HepG2 (cell line): ENCODE data around the gene CLDN7. TPM values are rescaled to one million over a fixed set of nuclear protein-coding genes. Genes with fewer than 3 reads are reported as not detected.

Experiments used
- ARNTL ChIP-seq: sonication (generic); formaldehyde crosslinking; IDR thresholded peaks from 2 replicates; pipeline ENCODE4 v1.4.0; 2020; ENCODE audit warnings: mild to moderate bottlenecking, missing genetic modification reagents
- CENPX ChIP-seq: sonication (generic); formaldehyde crosslinking; IDR thresholded peaks from 2 replicates; pipeline ENCODE4 v1.9.0; 2021; ENCODE audit warnings: mild to moderate bottlenecking, missing genetic modification reagents, moderate library complexity
- DMAP1 ChIP-seq: IDR thresholded peaks from 2 replicates; pipeline ENCODE4 v1.6.1; 2016
- E2F2 ChIP-seq: sonication (generic); formaldehyde crosslinking; IDR thresholded peaks from 2 replicates; pipeline ENCODE4 v1.4.0; 2020; ENCODE audit warnings: missing genetic modification reagents, borderline replicate concordance
- GFI1 ChIP-seq: sonication (generic); formaldehyde crosslinking; IDR thresholded peaks from 2 replicates; pipeline ENCODE4 v1.5.0; 2020; ENCODE audit warnings: missing genetic modification reagents, mild to moderate bottlenecking, borderline replicate concordance
- HINFP ChIP-seq: sonication (generic); formaldehyde crosslinking; IDR thresholded peaks from 2 replicates; pipeline ENCODE4 v1.4.0; 2020; ENCODE audit warnings: low read depth, mild to moderate bottlenecking, missing genetic modification reagents
- HMG20B ChIP-seq: conservative IDR thresholded peaks from 2 replicates; pipeline ENCODE4 v1.6.1; 2016; ENCODE audit warnings: missing genetic modification reagents, missing compliant biosample characterization
- HNRNPUL1 ChIP-seq: fragments of 200-400 bp; formaldehyde crosslinking; IDR thresholded peaks from 2 replicates; pipeline ENCODE4 v1.6.1; 2017; ENCODE audit warnings: low read depth, mild to moderate bottlenecking, low read length, moderate library complexity
- IKZF4 ChIP-seq: sonication (generic); formaldehyde crosslinking; IDR thresholded peaks from 2 replicates; pipeline ENCODE4 v1.5.1; 2020; ENCODE audit warnings: borderline replicate concordance, mild to moderate bottlenecking, low read depth, missing genetic modification reagents; ENCODE audit errors: not compliant biosample characterization
- MATR3 ChIP-seq: sonication (generic); formaldehyde crosslinking; IDR thresholded peaks from 2 replicates; pipeline ENCODE4 v1.4.0; 2020; ENCODE audit warnings: missing genetic modification reagents
- NR2C2 ChIP-seq: sonication (generic); formaldehyde crosslinking; IDR thresholded peaks from 2 replicates; pipeline ENCODE4 v1.4.0; 2020; ENCODE audit warnings: missing genetic modification reagents, mild to moderate bottlenecking, moderate library complexity, borderline replicate concordance
- PHB2 ChIP-seq: fragments of 450-650 bp; IDR thresholded peaks from 2 replicates; pipeline ENCODE4 v1.6.1; 2018; ENCODE audit not compliant: partially characterized antibody
- SETDB1 ChIP-seq: sonication (generic); formaldehyde crosslinking; IDR thresholded peaks from 2 replicates; pipeline ENCODE4 v1.5.1; 2020; ENCODE audit warnings: missing genetic modification reagents, mild to moderate bottlenecking, borderline replicate concordance
- ZBTB3 ChIP-seq: sonication (generic); formaldehyde crosslinking; IDR thresholded peaks from 2 replicates; pipeline ENCODE4 v1.4.0; 2020; ENCODE audit warnings: low read depth, mild to moderate bottlenecking, moderate library complexity, missing genetic modification reagents, borderline replicate concordance
- ZFP36L1 ChIP-seq: sonication (generic); formaldehyde crosslinking; IDR thresholded peaks from 2 replicates; pipeline ENCODE4 v1.8.0; 2022; ENCODE audit warnings: mild to moderate bottlenecking, missing genetic modification reagents, moderate library complexity
- ZNF138 ChIP-seq: sonication (generic); formaldehyde crosslinking; IDR thresholded peaks from 2 replicates; pipeline ENCODE4 v1.5.0; 2020; ENCODE audit warnings: mild to moderate bottlenecking, low read depth, missing genetic modification reagents
- ZNF143 ChIP-seq: sonication (generic); formaldehyde crosslinking; IDR thresholded peaks from 2 replicates; pipeline ENCODE4 v1.4.0; 2020; ENCODE audit warnings: missing genetic modification reagents
- ZNF225 ChIP-seq: sonication (generic); formaldehyde crosslinking; IDR thresholded peaks from 2 replicates; pipeline ENCODE4 v1.4.0; 2020; ENCODE audit warnings: mild to moderate bottlenecking, missing genetic modification reagents
- ZNF264 ChIP-seq: sonication (generic); formaldehyde crosslinking; IDR thresholded peaks from 2 replicates; pipeline ENCODE4 v1.4.0; 2020; ENCODE audit warnings: missing genetic modification reagents
- ZNF274 ChIP-seq: sonication (generic); formaldehyde crosslinking; IDR thresholded peaks from 2 replicates; pipeline ENCODE4 v1.5.1; 2020; ENCODE audit warnings: mild to moderate bottlenecking, missing genetic modification reagents
- ZNF354B ChIP-seq: sonication (generic); formaldehyde crosslinking; IDR thresholded peaks from 2 replicates; pipeline ENCODE4 v1.8.0; 2022; ENCODE audit warnings: mild to moderate bottlenecking, missing genetic modification reagents
- ZNF543 ChIP-seq: sonication (generic); formaldehyde crosslinking; IDR thresholded peaks from 2 replicates; pipeline ENCODE4 v1.4.0; 2020; ENCODE audit warnings: mild to moderate bottlenecking, missing genetic modification reagents
- ZNF639 ChIP-seq: conservative IDR thresholded peaks from 2 replicates; pipeline ENCODE4 v1.6.1; 2018; ENCODE audit warnings: missing genetic modification reagents
- ZNF775 ChIP-seq: sonication (generic); formaldehyde crosslinking; IDR thresholded peaks from 2 replicates; pipeline ENCODE4 v1.4.0; 2020; ENCODE audit warnings: missing genetic modification reagents, mild to moderate bottlenecking, moderate library complexity, borderline replicate concordance
- polyA plus RNA-seq, 8 experiments: library from polyadenylated mRNA; depleted of rRNA in 3 of 8; stranded (reverse) in 7 of 8; unstranded in 1 of 8; fragments of >200 nt; fragmentation: Illumina TruSeq in 4 of 8; extraction: Trizol in 4 of 8; gene quantifications; 2 replicates each; pipeline versions ENCODE4 v1.2.1 to v1.2.3, GENCODE V29; 2011 to 2016; ENCODE audit warnings: low read depth in 4 of 8, missing spikeins in 1 of 8, mixed read lengths in 1 of 8; ENCODE audit not compliant: insufficient read depth in 1 of 8
- total RNA-seq, 5 experiments: library from RNA; depleted of rRNA; stranded (reverse); fragments of >200 nt; fragmentation: Illumina TruSeq; extraction: Trizol; gene quantifications; 2 replicates each; pipeline ENCODE4 v1.2.3, GENCODE V29; 2016; ENCODE audit warnings: low read depth in 1 of 5
- TF ChIP-seq, protein P1 (sequence below): sonication (generic); formaldehyde crosslinking; IDR thresholded peaks from 2 replicates; pipeline ENCODE4 v1.5.1; 2020; ENCODE audit warnings: mild to moderate bottlenecking, missing genetic modification reagents, moderate library complexity

CLDN7 gene
- total and polyA plus RNA-seq, 2 of the 13 experiments (the other 11 are each of a cell fraction or from before 2014, with no cell fraction given), result not detected

- TF ChIP-seq ZNF225 (no peak), ARNTL (0 out of 2 replicates have a peak, but pooled peaks have one; percentile 11), ZNF138 (CRISPR knock-in tag) (peak; percentile 65; the same call in 1 of the 2 replicates), SETDB1 (CRISPR knock-in tag) (no peak; the same call in 1 of the 2 replicates), PHB2 (no peak), IKZF4 (no peak), ZNF775 (CRISPR knock-in tag) (no peak), ZNF274 (CRISPR knock-in tag) (peak; percentile 39; the same call in 1 of the 2 replicates), ZNF143 (CRISPR knock-in tag) (peak; percentile 70), ZNF354B (CRISPR knock-in tag) (no peak), GFI1 (CRISPR knock-in tag) (peak; percentile 40; the same call in 1 of the 2 replicates), NR2C2 (CRISPR knock-in tag) (peak; percentile 90), HNRNPUL1 (no peak), ZBTB3 (peak; percentile 56; the same call in 1 of the 2 replicates), E2F2 (0 out of 2 replicates have a peak, but pooled peaks have one; percentile 25), HMG20B (no peak), CENPX (CRISPR knock-in tag) (no peak), DMAP1 (CRISPR knock-in tag) (peak; percentile 93), ZNF543 (CRISPR knock-in tag) (peak; percentile 81), ZNF639 (peak; percentile 87), ZNF264 (CRISPR knock-in tag) (no peak), MATR3 (CRISPR knock-in tag) (no peak), ZFP36L1 (0 out of 2 replicates have a peak, but pooled peaks have one; percentile 27), HINFP (CRISPR knock-in tag) (peak; percentile 62; the same call in 1 of the 2 replicates)
- TF ChIP-seq, protein P1, sequence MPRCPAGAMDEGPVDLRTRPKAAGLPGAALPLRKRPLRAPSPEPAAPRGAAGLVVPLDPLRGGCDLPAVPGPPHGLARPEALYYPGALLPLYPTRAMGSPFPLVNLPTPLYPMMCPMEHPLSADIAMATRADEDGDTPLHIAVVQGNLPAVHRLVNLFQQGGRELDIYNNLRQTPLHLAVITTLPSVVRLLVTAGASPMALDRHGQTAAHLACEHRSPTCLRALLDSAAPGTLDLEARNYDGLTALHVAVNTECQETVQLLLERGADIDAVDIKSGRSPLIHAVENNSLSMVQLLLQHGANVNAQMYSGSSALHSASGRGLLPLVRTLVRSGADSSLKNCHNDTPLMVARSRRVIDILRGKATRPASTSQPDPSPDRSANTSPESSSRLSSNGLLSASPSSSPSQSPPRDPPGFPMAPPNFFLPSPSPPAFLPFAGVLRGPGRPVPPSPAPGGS, result no peak
Measured at GRCh38 chr17:7252176-7253043, 9.9 kb downstream of the CLDN7 start, which contains the start of gene ELP5 (continued).
